ENCODE measurements around the gene TENM4.

GRCh38 chr11:78606667-78607066, 834.2 kb downstream of the TENM4 start:
- TF ChIP-seq CTCF (IDR thresholded peaks at IDR 0.05 in 4 of 5, conservative IDR thresholded peaks at IDR 0.05 in 1 of 5) = no peak
- TF ChIP-seq POLR2A (IDR thresholded peaks at IDR 0.05) = no peak

Data from gastrocnemius medialis (tissue), 4 donors.